Liver (tissue), 3 donors: ENCODE results near the gene UNC13D.

Experiments used
- ATF3 ChIP-seq: IDR thresholded peaks from 2 replicates; pipeline ENCODE4 v1.6.1; 2016; ENCODE audit warnings: antibody characterized with exemption
- CTCF ChIP-seq: fragments of 150-350 bp; IDR thresholded peaks from 2 replicates; pipeline ENCODE4 v1.5.1; 2017; ENCODE audit warnings: improper control_type of control experiment, low read depth, low read length; ENCODE audit not compliant: missing input control
- FOXA1 ChIP-seq: IDR thresholded peaks from 2 replicates; pipeline ENCODE4 v1.6.1; 2016; ENCODE audit warnings: antibody characterized with exemption
- GABPA ChIP-seq, 2 donors: IDR thresholded peaks in 1 of 2; conservative IDR thresholded peaks in 1 of 2; 2 replicates each; pipeline ENCODE4 v1.6.1; 2016; ENCODE audit warnings: antibody characterized with exemption in 2 of 2, mild to moderate bottlenecking in 1 of 2, moderate library complexity in 1 of 2
- JUND ChIP-seq, 2 donors: IDR thresholded peaks; 2 replicates each; pipeline ENCODE4 v1.6.1; 2016; ENCODE audit warnings: antibody characterized with exemption in 2 of 2
- MAX ChIP-seq: IDR thresholded peaks from 2 replicates; pipeline ENCODE4 v1.6.1; 2016; ENCODE audit warnings: antibody characterized with exemption
- NR2F2 ChIP-seq: IDR thresholded peaks from 2 replicates; pipeline ENCODE4 v1.6.1; 2016; ENCODE audit warnings: antibody characterized with exemption
- RAD21 ChIP-seq, 2 donors: IDR thresholded peaks; 2 replicates each; pipeline ENCODE4 v1.6.1; 2016; ENCODE audit warnings: antibody characterized with exemption in 2 of 2, mild to moderate bottlenecking in 2 of 2
- REST ChIP-seq: IDR thresholded peaks from 2 replicates; pipeline ENCODE4 v1.6.1; 2016; ENCODE audit warnings: antibody characterized with exemption, mild to moderate bottlenecking
- SP1 ChIP-seq: IDR thresholded peaks from 2 replicates; pipeline ENCODE4 v1.6.1; 2018; ENCODE audit warnings: antibody characterized with exemption, mild to moderate bottlenecking
- donor health status: healthy.
- donor health status: healthy.

GRCh38 chr17:75869282-75870141, 25.3 kb upstream of the UNC13D start:
- TF ChIP-seq CTCF: no peak
- no peak for TF ChIP-seq REST
- no peak for TF ChIP-seq SP1
- TF ChIP-seq FOXA1: no peak
- TF ChIP-seq MAX: no peak
- no peak for TF ChIP-seq NR2F2
- no peak for TF ChIP-seq ATF3
- no peak for TF ChIP-seq GABPA (IDR thresholded peaks at IDR 0.05 in 1 of 2, conservative IDR thresholded peaks at IDR 0.05 in 1 of 2)
- TF ChIP-seq JUND (IDR thresholded peaks at IDR 0.05): no peak
- TF ChIP-seq RAD21 (IDR thresholded peaks at IDR 0.05): no peak
